Right forelimb (tissue), 1 donor: ENCODE measurements around the gene MARCKSL1.
"Not testable (repeated sequence)": the region's sequence is repeated elsewhere in the genome, so short reads cannot be mapped to it uniquely, and the experiment has no call there.

Experiments used
- DNase-seq: peaks from one replicate; pipeline ENCODE4 v3.0.0-alpha.2; 2018

The MARCKSL1 gene

GRCh38 chr1:32331549-32331948, 4.5 kb downstream of the MARCKSL1 start:
- no peak for DNase-seq

DNA sequence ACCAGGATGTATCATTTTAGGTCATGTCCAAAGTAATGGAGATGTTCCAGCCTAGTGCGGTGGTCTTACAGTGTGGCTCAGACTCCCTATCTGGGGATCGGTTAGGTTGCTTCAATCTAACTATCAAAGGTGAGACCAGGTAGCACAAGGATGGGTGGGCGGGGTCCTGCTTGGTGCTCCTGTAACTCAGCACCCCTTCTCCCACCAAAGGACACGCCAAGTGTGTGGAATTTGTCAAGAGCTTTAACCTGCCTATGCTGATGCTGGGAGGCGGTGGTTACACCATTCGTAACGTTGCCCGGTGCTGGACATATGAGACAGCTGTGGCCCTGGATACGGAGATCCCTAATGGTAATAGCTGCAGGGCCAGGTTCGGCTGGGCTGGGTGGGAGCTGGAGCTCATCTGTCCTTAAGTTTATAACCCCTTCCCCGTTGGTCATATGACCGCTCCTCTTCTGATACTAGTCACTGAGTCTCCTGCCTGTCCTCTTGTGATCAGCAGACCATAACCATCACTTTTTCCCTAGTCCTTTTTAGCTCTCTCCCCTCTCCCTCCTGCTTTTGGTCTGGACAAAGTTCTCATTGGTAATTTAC, 5.4 kb downstream of the MARCKSL1 start:
- DNase-seq: no peak

GRCh38 chr1:32329931-32330466, 6.0 kb downstream of the MARCKSL1 start:
- DNase-seq: no peak

GRCh38 chr1:32327204-32327603, 8.8 kb downstream of the MARCKSL1 start:
- DNase-seq: no peak

DNA sequence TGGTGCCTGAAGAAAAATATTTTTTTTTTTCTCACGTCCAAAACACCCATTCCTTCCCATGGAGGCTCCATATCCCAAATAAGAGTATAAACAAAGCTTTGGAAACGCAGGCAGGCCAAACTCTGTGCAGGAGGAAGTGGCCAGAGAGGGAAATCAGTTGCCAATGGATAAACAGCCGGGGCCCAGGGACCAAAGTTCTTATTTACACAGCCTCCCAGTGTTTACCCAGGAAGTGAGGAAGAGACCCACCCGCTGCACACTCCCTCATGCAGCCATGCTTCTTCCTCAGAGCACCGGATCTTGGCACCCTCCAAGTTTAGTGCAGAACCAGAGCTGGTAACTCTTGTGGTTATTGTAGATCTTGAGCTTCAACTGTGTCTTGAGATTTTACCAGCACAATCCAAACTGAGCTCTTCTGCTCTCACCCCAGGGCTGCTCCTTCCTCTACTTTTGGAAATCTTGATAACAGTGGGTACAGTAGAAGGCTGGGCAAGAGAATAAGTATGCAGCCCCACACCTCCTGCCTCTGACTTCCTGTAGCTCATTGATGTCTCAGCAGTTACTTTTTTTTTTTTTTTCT, 14.2 kb downstream of the MARCKSL1 start:
- DNase-seq: no peak

GRCh38 chr1:32318127-32318869, 17.7 kb downstream of the MARCKSL1 start:
- DNase-seq: no peak

GRCh38 chr1:32316903-32317277, 19.1 kb downstream of the MARCKSL1 start:
- DNase-seq: no peak

GRCh38 chr1:32311709-32312393, 24.2 kb downstream of the MARCKSL1 start:
- DNase-seq: no peak

GRCh38 chr1:32309960-32310359, 26.1 kb downstream of the MARCKSL1 start:
- DNase-seq: no peak

GRCh38 chr1:32307324-32307723, 28.7 kb downstream of the MARCKSL1 start:
- no peak for DNase-seq

DNA sequence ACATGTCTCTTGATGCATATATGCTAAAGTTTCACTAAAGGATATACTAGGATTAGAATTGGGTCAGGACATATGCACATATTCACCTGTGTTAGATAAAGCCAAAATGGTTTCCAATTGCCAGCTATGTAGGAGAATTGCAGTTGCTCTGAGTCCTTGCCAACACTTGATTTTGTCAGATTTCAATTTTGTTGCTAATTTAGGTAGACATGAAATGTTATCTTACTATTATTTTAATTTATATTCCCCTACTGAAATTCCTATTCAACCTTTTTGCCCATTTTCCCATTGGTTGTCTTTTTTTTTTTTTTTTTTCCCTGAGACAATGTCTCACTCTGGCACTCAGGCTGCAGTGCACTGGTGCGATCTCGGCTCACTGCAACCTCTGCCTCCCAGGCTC, 30.7 kb downstream of the MARCKSL1 start:
- DNase-seq: no peak

GRCh38 chr1:32303997-32304622, 31.9 kb downstream of the MARCKSL1 start:
- no peak for DNase-seq

GRCh38 chr1:32303358-32303757, 32.7 kb downstream of the MARCKSL1 start:
- no peak for DNase-seq

- DNase-seq: no peak
Observed at GRCh38 chr1:32299327-32299726, 36.7 kb downstream of the MARCKSL1 start.

GRCh38 chr1:32298211-32298610, 37.8 kb downstream of the MARCKSL1 start:
- not testable (repeated sequence) for DNase-seq

DNA sequence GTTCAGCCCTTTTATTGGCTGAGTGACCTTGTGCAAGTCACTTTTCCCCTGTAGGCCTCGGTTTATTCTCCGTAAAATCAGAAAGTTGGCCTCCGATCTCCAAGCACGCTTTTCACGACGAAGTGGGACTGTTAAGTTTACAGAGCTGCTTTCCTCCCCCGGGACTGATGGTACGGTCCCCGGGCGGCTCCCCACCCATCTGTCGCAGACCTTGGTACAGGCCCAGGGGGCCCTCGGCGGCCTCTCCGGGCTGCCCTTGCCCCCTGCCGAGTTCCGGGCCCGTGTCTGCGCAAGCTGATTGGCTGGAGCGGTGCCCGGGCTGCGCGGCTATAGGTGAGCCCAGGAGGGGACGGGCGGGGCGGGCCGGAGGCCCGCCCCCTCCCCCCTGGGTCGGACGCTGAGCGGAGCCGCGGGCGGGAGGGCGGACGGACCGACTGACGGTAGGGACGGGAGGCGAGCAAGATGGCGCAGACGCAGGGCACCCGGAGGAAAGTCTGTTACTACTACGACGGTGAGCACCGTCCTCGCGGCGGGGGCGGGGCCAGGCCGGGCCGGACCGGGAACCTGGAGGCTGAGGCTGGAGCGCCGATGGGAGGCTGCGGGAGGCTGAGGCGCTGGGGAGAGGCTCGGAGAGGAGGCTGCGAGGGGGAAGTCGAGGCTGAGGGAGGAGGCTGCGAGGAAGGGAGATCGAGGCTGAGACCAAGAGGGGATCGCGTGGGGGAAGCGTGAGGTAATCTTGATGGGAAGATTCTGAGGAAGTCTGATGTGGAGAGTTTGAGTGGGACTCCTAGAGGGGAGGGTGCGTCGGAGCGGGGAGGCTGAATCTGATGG, 44.1 kb downstream of the MARCKSL1 start, which contains the start of gene HDAC1:
Gene HDAC1, plus strand, starts transcription at position 376 of the 831 bp plus-strand sequence. Its CDS starts 87 bp downstream, at position 463.
- DNase-seq: peak; percentile 93

GRCh38 chr1:32291145-32291707, 44.8 kb downstream of the MARCKSL1 start:
- no peak for DNase-seq

GRCh38 chr1:32289256-32289655, 46.8 kb downstream of the MARCKSL1 start:
- no peak for DNase-seq

- no peak for DNase-seq
Observed at GRCh38 chr1:32286763-32287162, 49.3 kb downstream of the MARCKSL1 start.

GRCh38 chr1:32285658-32286057, 50.4 kb downstream of the MARCKSL1 start:
- DNase-seq: no peak

DNA sequence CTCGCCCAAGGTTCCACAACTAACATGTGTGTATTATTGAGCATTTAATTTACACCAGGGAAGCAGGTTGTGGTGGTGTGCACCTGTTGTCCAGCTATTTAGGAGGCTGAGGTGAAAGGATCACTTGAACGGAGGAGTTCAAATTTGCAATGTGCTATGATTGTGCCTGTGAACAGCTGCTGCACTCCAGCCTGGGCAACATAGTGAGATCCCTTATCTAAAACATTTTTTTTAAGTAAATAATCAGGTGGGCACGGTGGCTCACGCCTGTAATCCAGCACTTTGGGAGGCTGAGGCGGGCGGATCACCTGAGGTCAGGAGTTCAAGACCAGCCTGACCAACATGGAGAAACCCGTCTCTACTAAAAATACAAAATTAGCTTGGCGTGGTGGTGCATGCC, 51.3 kb downstream of the MARCKSL1 start:
- not testable (repeated sequence) for DNase-seq
